ENCODE measurements around the gene PREX1. TPM values are rescaled to one million over a fixed set of nuclear protein-coding genes. Genes with fewer than 3 reads are reported as not detected.

The PREX1 gene
- total and polyA plus RNA-seq, 2 experiments from 2014 or later, result 2.4 to 10.3 TPM

GRCh38 chr20:48760403-48760983 lies 67.3 kb downstream of the PREX1 start:
- Mint-ChIP-seq H3K27me3 (ENCODE audit: insufficient read depth, low read depth, poor library complexity) (peaks cover 6% of the 10 kb centered on the region), H3K9me3 (peaks cover 26% of the 10 kb centered on the region), H3K27ac (no peak overlapping the region; the same call in 1 of the 2 replicates), H3K4me1 (peaks cover 19% of the 10 kb centered on the region; the same call in 2 of the 3 replicates), H3K36me3 (ENCODE audit: low read depth) (peaks cover 15% of the 10 kb centered on the region), H3K4me3 (no peak overlapping the region)
- Histone ChIP-seq H3K4me2 (no peak overlapping the region), H4K20me1 (replicated peaks; ENCODE audit: insufficient read depth) (no peaks in the 10 kb centered on the region), H3F3A (replicated peaks; ENCODE audit: low read depth) (no peaks in the 10 kb centered on the region), H3K4me1 (ENCODE audit: insufficient read depth) (no peaks in the 10 kb centered on the region), H3K9me2 (ENCODE audit: insufficient read depth) (no peaks in the 10 kb centered on the region), H3K79me2 (replicated peaks; ENCODE audit: insufficient read depth) (no peaks in the 10 kb centered on the region), H3K27ac (ENCODE audit: low read depth) (no peak overlapping the region), H3K36me3 (ENCODE audit: insufficient read depth) (no peaks in the 10 kb centered on the region), H3K27me3 (ENCODE audit: insufficient read depth) (no peaks in the 10 kb centered on the region), H2AFZ (no peak overlapping the region), H3K4me3 (no peak overlapping the region)
- no peak for ATAC-seq
- TF ChIP-seq EZH2phosphoT487 (IDR thresholded peaks at IDR 0.05; ENCODE audit: unreplicated experiment), result no peak
- TF ChIP-seq ZNF114 (CRISPR knock-in tag; IDR thresholded peaks at IDR 0.05), result no peak
- TF ChIP-seq ZNF462 (CRISPR knock-in tag; IDR thresholded peaks at IDR 0.05), result no peak
- no peak for TF ChIP-seq NANOG (IDR thresholded peaks at IDR 0.05; ENCODE audit: borderline replicate concordance)
- no peak for TF ChIP-seq EZH2 (IDR thresholded peaks at IDR 0.05; ENCODE audit: low read depth, unreplicated experiment)
- no peak for TF ChIP-seq POLR2AphosphoS5 (IDR thresholded peaks at IDR 0.05; ENCODE audit: low read depth)
- no peak for TF ChIP-seq JUNB (IDR thresholded peaks at IDR 0.05; ENCODE audit: unreplicated experiment)
- no peak for TF ChIP-seq REST (IDR thresholded peaks at IDR 0.05; ENCODE audit: unreplicated experiment)
- TF ChIP-seq STAT1 (IDR thresholded peaks at IDR 0.05; ENCODE audit: unreplicated experiment), result no peak
- no peak for TF ChIP-seq CTCF (conservative IDR thresholded peaks at IDR 0.05; ENCODE audit: low read depth in 2 of 2)
- DNase-seq (ENCODE audit: low spot score), result no peak
